T-helper 1 cell treated with Interleukin-12 subunit alpha and Interleukin-12 subunit beta and Interleukin-4 antibody, amounts not matched to agents 30 ng/mL and 1 ng/mL, for 36 hours (primary cell): ENCODE data around the gene TNFAIP8L3. TPM values are rescaled to one million over a fixed set of nuclear protein-coding genes. Genes with fewer than 3 reads are reported as not detected.
"Not testable (repeated sequence)": the region's sequence is repeated elsewhere in the genome, so short reads cannot be mapped to it uniquely, and the experiment has no call there.

ENCODE experiments used
- intact Hi-C: fragments of 100-400 bp; cut with micrococcal nuclease; formaldehyde crosslinking; loops from one replicate; pipeline ENCODE4 v1.15.1; 2024
- total RNA-seq: library from RNA; stranded (reverse); gene quantifications from 2 replicates; pipeline ENCODE4 v1.2.3, GENCODE V29; 2022

Gene TNFAIP8L3
- total RNA-seq, 1 donor from 2014 or later, result 0.17 TPM

- intact Hi-C loops, result no loop called here
Measured at GRCh38 chr15:51062736-51063135, 32.0 kb downstream of the TNFAIP8L3 start.

- intact Hi-C loops, result no loop called here
Measured at GRCh38 chr15:51060030-51060673, 34.6 kb downstream of the TNFAIP8L3 start.

- intact Hi-C loops, result no loop called here
Measured at GRCh38 chr15:51054535-51054934, 40.2 kb downstream of the TNFAIP8L3 start.

GRCh38 chr15:51053571-51053970 lies 41.1 kb downstream of the TNFAIP8L3 start:
- intact Hi-C loops, result no loop called here

DNA sequence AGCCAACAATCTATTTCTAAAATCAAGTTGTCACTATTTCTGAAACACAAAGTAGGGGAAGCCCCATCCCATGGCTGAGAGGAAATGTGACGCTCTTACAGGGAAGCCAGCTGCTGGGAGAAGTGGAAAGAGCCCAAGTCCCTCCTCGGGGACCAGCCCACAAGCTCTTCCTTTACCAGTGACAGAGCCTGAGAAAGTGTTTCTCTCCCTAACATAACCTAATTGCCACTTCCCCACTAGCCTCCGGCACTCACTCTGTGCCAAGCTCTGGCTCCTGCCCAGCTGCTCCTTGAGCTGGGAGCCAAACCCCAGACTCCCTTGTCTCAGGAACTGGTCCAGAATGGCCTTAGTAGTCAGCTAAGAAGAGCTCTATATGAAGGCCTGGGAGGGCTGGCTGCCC lies 42.9 kb downstream of the TNFAIP8L3 start:
- intact Hi-C loops, result no loop called here

GRCh38 chr15:51049081-51049480 lies 45.6 kb downstream of the TNFAIP8L3 start:
- intact Hi-C loops, result no loop called here

DNA sequence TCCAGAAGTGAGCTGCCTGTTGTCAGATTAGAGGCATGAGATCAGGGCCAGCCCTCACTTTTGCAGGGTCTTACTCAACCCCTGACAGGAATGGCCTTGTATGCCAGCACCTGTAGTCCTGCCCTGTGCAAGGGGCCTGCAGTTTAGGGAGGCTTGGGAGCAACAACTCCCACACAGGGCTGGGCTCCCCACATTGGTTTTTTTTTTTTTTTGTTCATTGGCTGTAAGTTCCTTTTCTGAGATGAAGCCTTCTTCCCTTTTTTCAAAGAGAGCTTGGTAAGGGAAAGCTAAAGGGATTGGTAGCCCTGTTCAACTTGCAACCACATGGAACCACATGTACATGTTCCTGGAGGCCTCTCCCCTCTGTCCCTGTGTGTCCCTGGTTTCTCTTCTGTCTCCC lies 46.4 kb downstream of the TNFAIP8L3 start:
- intact Hi-C loops, result no loop called here

GRCh38 chr15:51046799-51047449 lies 47.8 kb downstream of the TNFAIP8L3 start:
- intact Hi-C loops, result no loop called here

- intact Hi-C loops, result no loop called here
Measured at GRCh38 chr15:51046016-51046415, 48.7 kb downstream of the TNFAIP8L3 start.

- intact Hi-C loops, result no loop called here
Measured at GRCh38 chr15:51044037-51044727, 50.5 kb downstream of the TNFAIP8L3 start.

DNA sequence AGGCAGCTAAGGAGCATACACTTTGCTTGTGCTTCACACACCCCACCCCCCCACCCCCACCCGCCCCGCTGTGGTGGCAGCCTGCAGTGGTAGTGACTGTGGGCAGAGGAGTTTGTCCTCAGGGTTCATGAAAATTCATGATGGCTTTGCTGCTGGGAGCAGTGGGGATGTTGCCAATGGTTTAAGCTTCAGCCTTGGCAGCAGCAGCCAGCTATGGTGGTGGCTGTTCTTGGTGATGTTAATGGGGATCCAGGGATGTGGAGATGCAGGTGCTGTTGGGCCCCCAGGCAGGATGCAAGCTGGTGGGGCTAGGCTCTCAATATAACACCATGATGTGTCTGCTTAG lies 55.8 kb downstream of the TNFAIP8L3 start:
- intact Hi-C loops, result no loop called here

DNA sequence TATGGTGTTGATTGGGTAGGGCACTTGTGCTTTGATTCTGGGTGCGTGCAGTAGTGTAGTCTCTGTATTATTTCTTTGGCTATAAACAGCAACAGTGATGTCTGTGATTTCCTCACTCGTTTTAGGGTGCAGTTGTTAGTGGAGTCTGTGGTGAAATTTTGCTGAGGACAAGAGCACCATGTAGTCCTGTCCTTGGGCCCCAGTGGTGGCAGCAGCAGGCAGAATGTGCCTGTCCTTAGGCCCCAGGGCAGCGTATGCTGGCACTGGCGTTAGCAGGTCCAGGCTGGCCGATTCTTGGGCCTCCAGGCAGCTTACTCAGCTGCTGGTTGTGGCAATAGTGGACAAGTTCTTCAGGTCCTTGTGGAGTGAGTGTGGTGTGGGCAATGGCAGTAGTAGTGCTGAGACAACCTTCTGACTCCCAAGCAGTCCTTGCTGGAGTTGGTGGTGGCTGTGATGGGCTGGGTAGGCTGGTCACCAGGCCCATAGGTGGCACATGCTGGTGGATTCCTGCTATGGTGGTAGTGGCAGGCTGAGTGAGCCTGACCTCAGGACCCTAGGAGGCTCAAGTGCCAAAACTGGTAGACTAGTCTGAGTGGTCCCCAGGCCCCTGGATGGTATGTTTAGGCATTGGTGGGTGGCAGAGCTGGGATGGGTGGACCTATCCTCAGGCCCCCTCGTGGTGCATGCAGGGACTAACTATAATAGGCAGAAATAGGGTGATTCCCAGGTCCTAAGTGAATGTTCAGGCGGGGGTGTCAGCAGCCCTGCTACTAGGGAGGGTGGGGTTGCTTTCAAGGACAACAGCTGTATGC lies 56.3 kb downstream of the TNFAIP8L3 start:
- intact Hi-C loops, result no loop called here

DNA sequence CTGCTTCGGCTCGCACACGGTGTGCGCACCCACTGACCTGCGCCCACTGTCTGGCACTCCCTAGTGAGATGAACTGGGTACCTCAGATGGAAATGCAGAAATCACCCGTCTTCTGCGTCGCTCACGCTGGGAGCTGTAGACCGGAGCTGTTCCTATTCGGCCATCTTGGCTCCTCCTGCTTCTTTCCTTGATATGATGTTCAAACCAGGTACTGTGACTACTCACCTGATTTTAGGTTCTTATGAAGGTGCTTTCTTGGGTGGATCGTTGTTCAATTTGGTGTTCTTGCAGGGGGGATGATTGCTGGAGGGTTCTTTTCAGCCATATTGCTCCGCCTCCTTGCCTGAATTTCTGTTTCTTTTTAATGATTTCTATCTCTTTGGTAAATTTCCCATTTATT lies 57.2 kb downstream of the TNFAIP8L3 start:
- intact Hi-C loops, result not testable (repeated sequence)

DNA sequence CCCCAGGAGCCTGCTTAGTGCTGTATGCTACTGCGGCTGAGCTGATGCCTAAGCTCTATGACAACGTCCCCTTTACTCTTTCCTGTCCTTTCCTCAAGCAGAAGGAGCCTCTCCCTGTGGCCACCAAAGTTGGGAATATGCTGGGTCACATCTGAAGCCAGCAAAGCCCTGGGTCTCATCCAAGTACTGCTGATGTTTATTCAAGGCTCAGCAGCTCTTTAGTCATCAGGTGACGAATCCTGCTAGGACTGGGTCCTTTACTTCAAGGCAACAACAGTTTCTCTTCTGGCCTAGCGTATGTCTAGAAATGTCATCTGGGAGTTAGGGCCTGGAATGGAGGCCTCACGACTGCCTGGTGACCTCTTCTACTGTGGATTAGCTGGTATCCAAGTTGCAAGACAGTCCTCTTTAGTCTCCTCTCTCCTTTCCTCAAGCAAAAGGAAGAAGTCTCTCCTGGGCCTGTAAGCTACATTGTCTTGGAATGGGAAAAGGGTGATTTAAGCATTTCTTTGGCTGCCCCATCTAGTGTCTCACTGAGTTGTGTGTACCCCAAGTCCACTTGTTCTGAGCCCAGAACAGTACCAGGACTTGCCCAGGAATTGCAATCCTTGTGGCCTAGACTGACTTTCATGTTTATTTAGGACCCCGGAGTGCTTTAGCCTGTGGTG lies 63.9 kb downstream of the TNFAIP8L3 start:
- intact Hi-C loops, result no loop called here

- intact Hi-C loops, result no loop called here
Measured at GRCh38 chr15:51025454-51025846, 69.3 kb downstream of the TNFAIP8L3 start.

GRCh38 chr15:51024735-51025453 lies 69.8 kb downstream of the TNFAIP8L3 start:
- intact Hi-C loops, result no loop called here

GRCh38 chr15:51023499-51023898 lies 71.2 kb downstream of the TNFAIP8L3 start:
- intact Hi-C loops, result no loop called here

- intact Hi-C loops, result no loop called here
Measured at GRCh38 chr15:51022206-51022605, 72.5 kb downstream of the TNFAIP8L3 start.

DNA sequence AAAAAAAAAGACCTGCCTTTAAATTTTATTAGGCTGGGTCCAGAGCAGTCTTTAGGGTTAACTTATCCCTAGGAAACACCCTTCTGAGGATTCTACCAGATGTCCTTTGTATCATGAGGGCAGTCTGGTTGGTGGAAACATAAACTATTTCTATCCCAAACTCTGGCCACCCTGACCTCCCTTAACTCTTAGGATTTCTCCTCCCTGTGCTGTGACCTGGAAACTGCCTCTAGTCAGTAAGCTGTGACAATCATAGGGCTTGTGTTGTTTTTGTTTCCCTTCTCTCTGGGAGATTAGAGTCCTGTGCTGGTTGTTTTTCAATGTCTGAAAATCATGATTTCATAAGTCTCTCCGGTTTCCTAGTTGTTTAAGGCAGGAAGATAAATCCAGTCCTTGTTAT lies 78.1 kb downstream of the TNFAIP8L3 start:
- intact Hi-C loops, result no loop called here

- intact Hi-C loops, result no loop called here
Measured at GRCh38 chr15:51011212-51011611, 83.5 kb downstream of the TNFAIP8L3 start.
